Esophagus squamous epithelium (tissue), 4 donors: ENCODE results near the gene RALGPS1.

Source experiments
- CTCF ChIP-seq, 6 experiments: fragments of 450-650 bp in 4 of 6; fragments of 200-600 bp in 2 of 6; sonication (generic) in 2 of 6; IDR thresholded peaks; one replicate each; pipeline ENCODE4 v1.5.1; 2016 to 2019; ENCODE audit warnings: antibody characterized with exemption in 6 of 6, mild to moderate bottlenecking in 4 of 6, moderate library complexity in 4 of 6
- POLR2A ChIP-seq, 4 donors: fragments of 450-650 bp; IDR thresholded peaks; one replicate each; pipeline ENCODE4 v1.6.1; 2017; ENCODE audit warnings: antibody characterized with exemption in 4 of 4, mild to moderate bottlenecking in 4 of 4, moderate library complexity in 3 of 4

- TF ChIP-seq CTCF (IDR thresholded peaks at IDR 0.05), result no peak
- TF ChIP-seq POLR2A (IDR thresholded peaks at IDR 0.05), result no peak
Observed at GRCh38 chr9:127018935-127019334, 104.4 kb downstream of the RALGPS1 start.
